Naive B cell (primary cell): ENCODE results near the gene LCE1F. TPM values are rescaled to one million over a fixed set of nuclear protein-coding genes. Genes with fewer than 3 reads are reported as not detected.

Source experiments
- ATAC-seq, 2 donors: fragments of 150-1000 bp; cut with Tn5 transposase; 2 replicates each; pipeline ENCODE4 v1.10.0; 2021; ENCODE audit warnings: low read depth in 2 of 2, mild to moderate bottlenecking in 2 of 2, moderate library complexity in 2 of 2
- DNase-seq: peaks from one replicate; pipeline ENCODE4 v3.0.0; 2022
- H3K27ac Mint-ChIP-seq, 6 donors: one replicate each; pipeline ENCODE4 v1.8.0; 2020 to 2022; ENCODE audit warnings: mild to moderate bottlenecking in 6 of 6, mixed read lengths in 6 of 6, moderate library complexity in 5 of 6, inconsistent platforms in 2 of 6
- H3K27me3 Mint-ChIP-seq, 3 donors: one replicate each; pipeline ENCODE4 v1.8.0; 2021 to 2022; ENCODE audit warnings: mixed read lengths in 3 of 3, mild to moderate bottlenecking in 1 of 3
- H3K36me3 Mint-ChIP-seq, 2 donors: one replicate each; pipeline ENCODE4 v1.8.0; 2020 to 2022; ENCODE audit warnings: mixed read lengths in 2 of 2, inconsistent platforms in 1 of 2, mild to moderate bottlenecking in 1 of 2
- H3K4me1 Mint-ChIP-seq, 3 donors: one replicate each; pipeline ENCODE4 v1.8.0; 2020 to 2022; ENCODE audit warnings: mixed read lengths in 3 of 3, inconsistent platforms in 1 of 3, mild to moderate bottlenecking in 1 of 3, moderate library complexity in 1 of 3
- H3K4me3 Mint-ChIP-seq, 8 donors: one replicate each; pipeline ENCODE4 v1.8.0; 2020 to 2022; ENCODE audit warnings: mild to moderate bottlenecking in 8 of 8, mixed read lengths in 8 of 8, moderate library complexity in 8 of 8, inconsistent platforms in 2 of 8
- H3K9me3 Mint-ChIP-seq, 7 donors: one replicate each; pipeline ENCODE4 v1.8.0; 2020 to 2022; ENCODE audit warnings: mixed read lengths in 7 of 7, mild to moderate bottlenecking in 5 of 7, inconsistent platforms in 2 of 7, moderate library complexity in 1 of 7
- polyA plus RNA-seq, 6 donors: library from polyadenylated mRNA; unstranded; fragments of 300-500 nt; fragmentation: Illumina TruSeq; gene quantifications; one replicate each; pipeline ENCODE4 v1.2.3, GENCODE V29; 2021; ENCODE audit warnings: low read depth in 6 of 6

The LCE1F gene
- polyA plus RNA-seq, 6 donors from 2014 or later, result not detected

DNA sequence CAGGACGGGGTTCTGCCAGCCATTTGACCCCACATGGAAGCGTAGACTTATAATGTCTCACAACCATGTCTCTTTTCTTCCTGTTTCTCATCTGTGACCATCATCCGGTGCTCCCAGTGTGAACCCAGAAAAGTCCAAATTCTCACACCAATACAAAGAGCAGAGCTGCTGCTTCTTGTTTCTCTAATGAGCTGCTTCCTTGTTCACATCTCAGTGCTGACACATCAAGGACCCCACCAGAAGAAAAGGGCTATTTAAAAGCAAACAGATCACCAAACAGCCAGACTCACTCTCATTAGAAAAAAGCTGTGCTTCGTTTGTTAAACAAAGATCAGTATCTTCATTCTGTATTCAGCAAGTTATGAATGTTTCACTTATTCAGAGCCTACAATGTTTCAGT is 20.7 kb downstream of the LCE1F start:
- Mint-ChIP-seq H3K4me1 (no peaks in the 10 kb centered on the region), H3K4me3 (no peak overlapping the region), H3K36me3 (no peaks in the 10 kb centered on the region), H3K9me3 (peaks cover 0 to 11% (median 0%) of the 10 kb centered on the region in 7 donors), H3K27ac (no peak overlapping the region), H3K27me3 (peaks cover 6 to 12% (median 8%) of the 10 kb centered on the region in 3 donors)
- DNase-seq (no peak), ATAC-seq (no peak)

DNA sequence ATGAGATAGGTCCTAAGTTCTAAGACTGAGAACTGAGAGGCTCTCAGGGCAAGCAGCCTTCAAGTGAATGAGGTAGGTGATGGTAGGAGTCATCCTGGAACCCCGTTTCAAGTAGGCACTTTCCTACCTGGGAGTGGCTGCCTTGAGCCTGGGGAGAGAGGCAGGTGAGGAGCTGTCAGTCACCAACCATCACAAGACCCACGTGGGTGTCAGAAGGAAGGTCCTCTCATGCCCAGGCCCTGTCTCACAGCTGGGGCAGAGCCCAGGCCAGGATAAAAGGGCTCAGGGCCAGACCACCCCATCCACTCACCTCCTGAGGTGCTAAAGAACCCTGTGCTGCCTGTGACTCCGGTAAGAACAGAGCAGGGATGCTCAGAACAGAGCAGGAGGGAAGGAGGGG is 21.5 kb downstream of the LCE1F start, which contains the start of gene LCE1D:
Gene LCE1D (plus strand): TSS at position 301 of the 400 bp plus-strand sequence. CDS start 1,074 bp downstream, outside the sequence.
- Mint-ChIP-seq H3K36me3 (no peaks in the 10 kb centered on the region), H3K9me3 (peaks cover 0 to 11% (median 0%) of the 10 kb centered on the region in 7 donors), H3K27ac (no peak within 1 kb of the TSS), H3K4me3 (no peak within 1 kb of the TSS), H3K27me3 (peaks cover 9 to 14% (median 14%) of the 10 kb centered on the region in 3 donors), H3K4me1 (no peaks in the 10 kb centered on the region)
- DNase-seq (no peak), ATAC-seq (no peak)

DNA sequence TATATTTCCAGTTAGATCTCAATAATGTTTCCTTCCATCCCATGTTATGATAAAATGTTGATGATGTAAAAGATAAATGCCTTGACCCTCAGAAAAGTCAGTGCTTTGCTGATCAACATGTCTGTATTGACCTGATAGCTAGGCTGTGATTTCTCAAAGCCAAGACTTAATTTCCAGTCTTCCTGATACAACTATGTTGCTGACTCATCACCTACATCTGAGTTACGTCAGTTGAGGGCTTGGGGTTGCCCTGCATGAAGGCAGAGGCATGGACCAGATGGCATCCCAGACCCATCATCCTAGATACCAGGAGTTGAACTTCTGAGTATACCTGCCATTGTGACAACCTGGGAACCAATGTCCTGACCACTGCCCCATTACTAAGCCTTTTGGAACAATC is 26.4 kb downstream of the LCE1F start:
- Mint-ChIP-seq H3K4me1 (no peaks in the 10 kb centered on the region), H3K27ac (no peak overlapping the region), H3K36me3 (no peaks in the 10 kb centered on the region), H3K9me3 (peaks cover 0 to 11% (median 0%) of the 10 kb centered on the region in 7 donors), H3K27me3 (peaks cover 28 to 37% (median 30%) of the 10 kb centered on the region in 3 donors), H3K4me3 (no peak overlapping the region)
- no peak for ATAC-seq
- no peak for DNase-seq

DNA sequence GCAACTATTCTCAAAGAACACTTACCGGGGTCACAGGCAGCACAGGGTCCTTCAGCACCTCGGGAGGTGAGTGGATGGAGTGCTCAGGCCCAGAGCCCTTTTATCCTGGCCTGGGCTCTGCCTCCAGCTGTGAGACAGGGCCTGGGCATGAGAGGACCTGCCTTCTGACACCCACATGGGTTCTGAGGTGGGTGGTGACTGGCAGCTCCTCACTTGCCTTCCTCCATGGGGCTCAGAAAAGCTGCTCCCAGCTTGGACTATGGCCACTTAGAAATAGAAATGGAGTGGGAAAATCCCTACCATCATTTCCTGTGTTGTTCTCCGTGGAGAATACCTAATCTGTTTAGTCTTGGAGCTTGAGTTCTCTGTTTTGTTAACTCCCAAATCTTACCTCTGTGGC is 31.6 kb downstream of the LCE1F start, which contains the start of gene LCE1C:
Gene LCE1C (minus strand): TSS at position 76 of the 400 bp plus-strand sequence. CDS start 1,173 bp downstream, outside the sequence.
- H3K9me3 Mint-ChIP-seq, result peaks cover 0 to 10% (median 0%) of the 10 kb centered on the region in 7 donors
- ATAC-seq (no peak), DNase-seq (no peak)
- no peak within 1 kb of the TSS for H3K4me3 Mint-ChIP-seq
- H3K27me3 Mint-ChIP-seq, result peaks cover 21 to 32% (median 31%) of the 10 kb centered on the region in 3 donors
- H3K4me1 Mint-ChIP-seq, result no peaks in the 10 kb centered on the region
- no peak within 1 kb of the TSS for H3K27ac Mint-ChIP-seq
- H3K36me3 Mint-ChIP-seq, result no peaks in the 10 kb centered on the region

DNA sequence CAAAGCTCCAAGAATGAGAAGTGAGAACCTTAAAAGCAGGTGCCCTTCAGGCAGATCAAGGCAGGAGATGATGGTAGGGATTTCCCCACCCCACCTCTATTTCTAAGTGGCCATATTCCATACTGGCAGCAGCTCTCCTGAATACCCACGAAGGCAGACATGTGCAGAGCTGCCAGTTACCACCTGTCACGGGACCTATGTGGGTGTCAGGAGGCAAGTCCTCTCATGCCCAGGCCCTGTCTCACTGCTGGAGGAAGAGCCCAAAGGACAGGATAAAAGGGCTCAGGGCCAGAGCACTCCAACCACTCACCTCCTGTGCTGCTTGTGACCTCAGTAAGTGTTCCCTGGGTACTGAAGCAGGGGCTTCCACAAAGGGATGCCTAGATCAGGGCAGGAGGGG is 36.1 kb downstream of the LCE1F start:
- Mint-ChIP-seq H3K36me3 (no peaks in the 10 kb centered on the region), H3K4me1 (no peaks in the 10 kb centered on the region), H3K27ac (peak overlapping the region in 1 of 6 donors; percentile 58), H3K4me3 (no peak overlapping the region), H3K27me3 (peaks cover 18 to 33% (median 32%) of the 10 kb centered on the region in 3 donors), H3K9me3 (peaks cover 0 to 10% (median 0%) of the 10 kb centered on the region in 7 donors)
- DNase-seq (no peak), ATAC-seq (no peak)

DNA sequence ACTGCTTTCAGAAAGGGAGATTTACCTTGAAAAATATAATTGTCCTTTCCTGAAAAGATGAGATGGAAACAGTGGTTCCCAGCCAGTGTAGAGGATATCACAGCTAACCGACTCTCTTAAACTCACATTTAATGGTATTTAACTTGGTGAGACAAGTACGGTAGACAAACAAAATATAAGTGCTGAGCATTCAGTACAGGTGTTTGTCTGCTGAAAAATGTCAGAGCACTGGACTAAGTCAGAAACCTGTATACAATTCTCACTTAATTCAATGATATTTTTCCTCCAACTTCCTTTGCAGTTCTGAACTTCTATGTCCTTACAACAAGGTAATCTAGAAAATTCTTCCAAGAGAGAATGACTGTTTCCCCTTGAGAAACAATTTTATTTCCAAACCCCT is 36.7 kb downstream of the LCE1F start, which contains the start of gene LCE1B:
Gene LCE1B (plus strand): TSS at position 301 of the 400 bp plus-strand sequence. CDS start 476 bp downstream, outside the sequence.
- Mint-ChIP-seq H3K27me3 (peaks cover 20 to 34% (median 28%) of the 10 kb centered on the region in 3 donors), H3K27ac (peak within 1 kb of the TSS in 1 of 6 donors; percentile 58), H3K36me3 (no peaks in the 10 kb centered on the region)

DNA sequence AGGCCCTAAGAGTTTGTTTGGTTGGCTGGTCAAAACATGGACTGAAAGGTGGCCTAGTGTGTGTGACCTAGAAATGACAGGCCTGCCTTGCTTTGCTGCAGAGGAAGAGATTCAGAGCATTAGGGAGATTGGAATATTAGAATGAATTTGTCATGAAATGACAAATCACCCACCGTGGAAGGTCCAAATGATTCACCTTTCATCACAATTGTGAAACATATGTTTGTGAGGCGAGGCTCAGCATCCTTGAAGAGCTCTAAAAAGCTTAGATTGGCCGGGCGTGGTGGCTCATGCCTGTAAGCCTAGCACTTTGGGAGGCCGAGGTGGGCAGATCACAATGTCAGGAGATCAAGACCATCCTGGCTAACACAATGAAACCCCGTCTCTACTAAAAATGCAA is 42.4 kb downstream of the LCE1F start:
- Mint-ChIP-seq H3K27ac (no peak overlapping the region), H3K27me3 (peaks cover 17 to 34% (median 33%) of the 10 kb centered on the region in 3 donors), H3K9me3 (peaks cover 0 to 10% (median 0%) of the 10 kb centered on the region in 7 donors), H3K4me1 (peaks cover 0 to 4% (median 4%) of the 10 kb centered on the region in 3 donors), H3K4me3 (no peak overlapping the region), H3K36me3 (no peaks in the 10 kb centered on the region)
- no peak for ATAC-seq
- no peak for DNase-seq

More for the DNA sequence above, 36.7 kb downstream of the LCE1F start, which contains the start of gene LCE1B:
- Mint-ChIP-seq H3K4me1 (no peaks in the 10 kb centered on the region), H3K4me3 (peak within 1 kb of the TSS in 1 of 8 donors; percentile 63), H3K9me3 (peaks cover 0 to 10% (median 0%) of the 10 kb centered on the region in 7 donors)
- DNase-seq (no peak), ATAC-seq (no peak)

DNA sequence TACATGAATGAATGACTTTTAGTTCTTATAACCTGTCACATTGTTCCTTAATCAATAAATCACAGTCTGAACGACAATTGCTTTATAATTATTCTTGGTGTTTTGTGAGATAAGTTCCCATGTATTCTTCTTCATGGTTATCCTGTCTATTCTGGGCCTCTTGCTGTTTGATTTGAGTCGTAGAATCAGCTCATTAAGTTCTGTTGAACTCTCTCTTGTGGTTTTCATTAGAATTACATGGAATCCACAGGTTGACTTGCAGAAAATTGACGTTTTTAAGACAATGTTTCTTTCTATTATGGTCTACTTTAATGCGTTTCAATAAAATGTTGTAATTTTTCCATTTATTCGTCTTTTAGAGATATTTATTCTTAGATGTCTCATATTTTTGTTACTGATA is 48.4 kb downstream of the LCE1F start:
- peaks cover 0 to 4% (median 4%) of the 10 kb centered on the region in 3 donors for H3K4me1 Mint-ChIP-seq
- no peaks in the 10 kb centered on the region for H3K36me3 Mint-ChIP-seq
- H3K9me3 Mint-ChIP-seq, result peaks cover 0 to 7% (median 0%) of the 10 kb centered on the region in 7 donors
- DNase-seq (no peak), ATAC-seq (no peak)
- H3K27me3 Mint-ChIP-seq, result peaks cover 25 to 35% (median 25%) of the 10 kb centered on the region in 3 donors
- no peak overlapping the region for H3K4me3 Mint-ChIP-seq
- no peak overlapping the region for H3K27ac Mint-ChIP-seq

DNA sequence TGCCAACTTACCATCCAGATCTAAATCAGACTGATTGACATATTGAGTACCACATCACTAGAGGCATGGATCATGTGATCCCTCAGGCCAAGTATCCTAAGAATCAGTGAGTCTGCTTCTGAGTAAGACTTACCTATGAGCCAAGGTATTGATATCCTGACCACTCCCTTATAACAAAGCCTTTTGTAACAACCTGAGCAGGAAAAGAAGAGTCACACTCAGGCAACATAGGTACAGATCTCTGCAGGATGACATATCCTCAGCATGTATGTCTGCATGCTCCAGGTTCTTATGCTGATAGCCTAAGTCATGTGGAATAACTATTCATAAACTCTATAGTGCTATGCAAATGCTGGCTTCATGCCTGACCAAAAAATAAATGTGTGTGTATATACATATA is 50.0 kb downstream of the LCE1F start:
- DNase-seq (no peak), ATAC-seq (no peak)
- Mint-ChIP-seq H3K4me3 (no peak overlapping the region), H3K9me3 (peaks cover 0 to 4% (median 0%) of the 10 kb centered on the region in 7 donors), H3K36me3 (no peaks in the 10 kb centered on the region), H3K27me3 (peaks cover 31 to 46% (median 32%) of the 10 kb centered on the region in 3 donors), H3K27ac (no peak overlapping the region), H3K4me1 (peaks cover 0 to 4% (median 4%) of the 10 kb centered on the region in 3 donors)

Other genes starting within 250 kb of the LCE1F start
- gene LCE3E, start 208.4 kb upstream of the LCE1F start, polyA plus RNA-seq, result not detected
- not detected for gene LCE3D, start 194.6 kb upstream of the LCE1F start, polyA plus RNA-seq
- gene LCE3C, start 174.9 kb upstream of the LCE1F start, polyA plus RNA-seq, result not detected
- gene LCE3B, start 161.3 kb upstream of the LCE1F start, polyA plus RNA-seq, result not detected
- gene LCE3A, start 152.0 kb upstream of the LCE1F start, polyA plus RNA-seq, result not detected
- gene LCE2D, start 111.8 kb upstream of the LCE1F start, polyA plus RNA-seq, result not detected
- not detected for gene LCE2C, start 99.9 kb upstream of the LCE1F start, polyA plus RNA-seq
- not detected for gene LCE2B, start 89.0 kb upstream of the LCE1F start, polyA plus RNA-seq
- gene LCE2A, start 76.8 kb upstream of the LCE1F start, polyA plus RNA-seq, result not detected
- not detected for gene LCE4A, start 67.0 kb upstream of the LCE1F start, polyA plus RNA-seq
- gene KPRP, start 17.1 kb upstream of the LCE1F start, polyA plus RNA-seq, result not detected
- not detected for gene LCE1E, start 11.1 kb downstream of the LCE1F start, polyA plus RNA-seq
- not detected for gene LCE1D, start 21.6 kb downstream of the LCE1F start, polyA plus RNA-seq
- not detected for gene LCE1C, start 31.5 kb downstream of the LCE1F start, polyA plus RNA-seq
- gene LCE1B, start 36.8 kb downstream of the LCE1F start, polyA plus RNA-seq, result not detected
- not detected for gene LCE1A, start 52.3 kb downstream of the LCE1F start, polyA plus RNA-seq
- not detected for gene LCE6A, start 67.7 kb downstream of the LCE1F start, polyA plus RNA-seq
- gene LCE7A, start 84.9 kb downstream of the LCE1F start, polyA plus RNA-seq, result not detected
- not detected for gene SMCP, start 103.2 kb downstream of the LCE1F start, polyA plus RNA-seq
- not detected for gene IVL, start 133.4 kb downstream of the LCE1F start, polyA plus RNA-seq
- not detected for gene SPRR5, start 172.1 kb downstream of the LCE1F start, polyA plus RNA-seq
- gene SPRR4, start 195.5 kb downstream of the LCE1F start, polyA plus RNA-seq, result not detected
- not detected for gene SPRR1A, start 208.9 kb downstream of the LCE1F start, polyA plus RNA-seq
- gene SPRR3, start 226.6 kb downstream of the LCE1F start, polyA plus RNA-seq, result not detected